Measurements from ENCODE around the gene MIEN1.

Gene MIEN1

DNA sequence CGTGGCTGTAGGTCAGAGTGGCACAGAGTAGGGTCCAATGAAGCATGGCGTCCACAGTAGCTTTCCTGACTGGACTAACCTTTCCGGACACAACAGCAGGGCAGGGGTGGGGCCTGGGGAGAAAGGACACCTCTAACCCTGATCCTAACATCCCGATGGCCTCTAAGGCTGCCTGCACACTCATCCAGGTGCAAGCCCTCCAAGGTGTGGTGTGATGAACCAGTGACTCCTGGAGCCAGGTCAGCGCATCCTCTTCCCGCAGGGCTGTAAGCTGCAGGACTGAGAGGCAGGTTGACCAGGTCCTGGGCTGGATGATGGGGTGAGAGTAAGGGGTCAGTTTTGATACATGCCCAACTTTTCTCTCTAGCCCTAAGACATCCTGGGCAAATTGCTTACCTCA lies 33.6 kb downstream of the MIEN1 start:
- DNase-seq = no peak

DNA sequence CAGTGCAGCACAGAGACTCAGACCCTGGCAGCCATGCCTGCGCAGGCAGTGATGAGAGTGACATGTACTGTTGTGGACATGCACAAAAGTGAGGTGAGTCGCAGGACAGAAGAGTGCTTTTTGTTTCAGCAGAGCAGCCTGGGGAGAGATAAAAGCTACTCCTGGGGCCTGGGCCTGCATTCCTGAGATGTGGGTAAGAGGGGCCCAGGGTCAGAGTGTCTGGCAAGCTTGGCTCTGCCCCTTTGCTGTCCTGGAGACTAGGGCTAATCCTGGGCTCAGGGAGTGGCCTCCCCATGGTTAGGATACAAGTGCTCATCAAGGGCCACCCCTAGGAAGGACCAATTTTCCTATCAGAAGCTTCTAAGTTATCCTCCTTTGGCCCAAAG lies 35.2 kb downstream of the MIEN1 start:
- no peak for DNase-seq

DNA sequence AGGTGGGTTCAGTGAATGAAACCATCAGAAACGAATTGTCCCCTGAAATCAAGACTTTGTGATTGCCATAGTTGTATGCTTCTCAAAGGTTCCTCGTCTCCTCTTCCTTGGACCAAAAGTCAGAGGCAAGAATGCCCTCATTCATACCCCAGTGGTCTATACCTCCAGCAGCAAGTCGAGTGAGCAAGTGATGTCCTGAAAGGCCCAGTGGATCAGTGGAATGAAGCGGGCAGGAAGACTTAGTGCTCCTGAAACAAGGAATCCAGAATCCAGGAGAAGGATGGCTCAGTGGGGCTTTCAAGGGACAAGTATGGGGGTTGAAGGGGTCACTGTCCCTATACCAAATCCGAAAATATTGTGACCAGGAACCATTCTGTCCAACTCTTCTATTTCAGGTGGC lies 35.7 kb downstream of the MIEN1 start:
- DNase-seq = no peak

DNA sequence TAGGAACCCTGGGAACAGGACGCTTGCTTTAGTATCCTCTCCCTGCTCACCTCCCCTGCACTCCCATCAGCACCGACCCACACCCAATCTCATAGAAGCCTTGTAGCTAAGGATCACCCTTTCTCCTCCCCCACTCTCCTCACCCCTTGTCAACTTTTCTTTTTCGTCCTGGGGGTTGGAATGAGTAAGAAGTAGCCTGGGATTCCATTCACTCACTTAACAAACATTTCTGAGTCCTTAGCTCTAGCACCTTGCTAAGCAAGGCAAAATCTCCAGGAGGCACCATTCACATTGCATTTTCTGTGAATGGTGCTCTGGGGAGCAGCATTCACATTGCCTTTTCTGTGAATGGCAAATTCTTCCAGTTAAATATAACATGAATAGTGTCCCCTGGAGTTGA lies 41.4 kb downstream of the MIEN1 start:
- no peak for DNase-seq

DNA sequence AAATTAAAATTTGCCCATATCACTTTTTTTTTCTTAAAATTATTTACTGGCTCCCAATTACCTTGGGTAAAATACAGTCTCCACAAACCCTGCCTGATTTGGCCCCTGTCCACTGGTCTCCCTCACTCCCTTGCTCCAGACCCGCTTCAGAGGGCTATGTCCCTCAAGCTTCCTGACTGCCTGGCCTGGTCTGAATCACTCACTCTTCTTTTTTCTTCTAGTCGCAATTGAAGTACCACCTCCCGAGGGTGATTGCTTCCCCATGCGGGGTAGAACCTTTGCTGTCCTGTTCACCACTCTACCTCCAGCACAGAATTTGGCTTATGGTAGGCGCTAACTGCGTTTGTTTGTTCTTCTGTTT lies 41.9 kb downstream of the MIEN1 start:
- no peak for DNase-seq

DNA sequence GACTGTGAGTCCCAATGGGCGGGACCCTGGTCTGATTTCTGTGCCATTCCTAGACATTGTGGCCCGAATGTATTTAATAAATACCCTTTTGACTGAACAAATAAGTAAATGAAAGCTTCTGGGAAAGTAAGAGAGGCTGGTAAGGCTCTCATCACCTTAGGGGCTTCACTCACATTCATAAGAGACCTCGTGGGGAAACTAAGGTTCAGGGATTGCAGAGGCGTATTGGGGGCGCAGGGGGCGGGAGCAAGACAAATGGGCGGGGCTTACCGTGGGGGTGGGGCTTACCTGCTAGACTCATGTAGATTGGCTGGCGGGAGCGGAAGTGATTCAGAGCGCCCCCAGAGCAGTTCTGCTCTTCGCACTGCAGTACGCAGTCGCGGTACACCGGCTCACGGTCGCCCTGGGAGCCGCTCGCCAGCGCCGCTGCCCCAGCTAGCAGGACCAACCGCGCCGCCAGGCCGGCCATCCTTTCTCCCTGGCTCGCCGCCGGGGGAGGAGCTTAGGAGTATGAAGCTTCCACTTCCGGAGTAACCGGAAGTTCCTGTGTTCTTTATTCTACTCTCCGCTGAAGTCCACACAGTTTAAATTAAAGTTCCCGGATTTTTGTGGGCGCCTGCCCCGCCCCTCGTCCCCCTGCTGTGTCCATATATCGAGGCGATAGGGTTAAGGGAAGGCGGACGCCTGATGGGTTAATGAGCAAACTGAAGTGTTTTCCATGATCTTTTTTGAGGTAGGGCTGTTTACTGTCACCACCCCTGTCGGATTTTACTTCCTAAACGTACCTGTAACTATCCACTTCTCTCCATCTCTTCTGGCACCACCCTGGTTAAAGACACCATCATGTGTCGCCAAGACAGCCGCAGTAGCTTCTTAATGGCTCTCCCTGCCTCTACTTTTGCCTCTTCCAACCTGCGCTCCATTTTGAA lies 42.5 kb downstream of the MIEN1 start, which contains the start of gene PGAP3:
Gene PGAP3 (minus strand): TSS at position 512 of the 929 bp plus-strand sequence. CDS start 43 bp downstream, at position 469.
- peak; percentile 53 to 74 for DNase-seq

DNA sequence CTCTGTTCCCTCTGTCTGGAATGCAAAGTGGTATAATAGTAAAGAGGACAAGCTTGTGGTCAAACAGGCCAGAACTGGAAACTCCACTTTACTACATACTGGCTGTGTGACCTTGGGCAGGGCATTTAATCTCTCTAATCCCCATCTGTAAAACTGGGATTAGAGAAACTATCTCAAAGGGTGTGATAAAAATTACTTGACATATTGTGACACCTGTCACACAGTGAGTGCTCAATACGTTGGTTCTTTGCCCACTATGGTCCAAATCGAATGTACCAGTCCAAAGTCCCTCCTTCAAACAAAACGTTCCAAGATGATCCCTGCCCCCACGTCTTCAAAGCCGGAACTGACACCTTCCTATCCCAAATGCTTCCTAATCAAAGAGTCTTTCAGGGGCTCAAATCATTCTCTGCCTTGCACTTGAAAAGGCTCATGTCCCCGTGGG lies 43.2 kb downstream of the MIEN1 start:
- DNase-seq = no peak

DNA sequence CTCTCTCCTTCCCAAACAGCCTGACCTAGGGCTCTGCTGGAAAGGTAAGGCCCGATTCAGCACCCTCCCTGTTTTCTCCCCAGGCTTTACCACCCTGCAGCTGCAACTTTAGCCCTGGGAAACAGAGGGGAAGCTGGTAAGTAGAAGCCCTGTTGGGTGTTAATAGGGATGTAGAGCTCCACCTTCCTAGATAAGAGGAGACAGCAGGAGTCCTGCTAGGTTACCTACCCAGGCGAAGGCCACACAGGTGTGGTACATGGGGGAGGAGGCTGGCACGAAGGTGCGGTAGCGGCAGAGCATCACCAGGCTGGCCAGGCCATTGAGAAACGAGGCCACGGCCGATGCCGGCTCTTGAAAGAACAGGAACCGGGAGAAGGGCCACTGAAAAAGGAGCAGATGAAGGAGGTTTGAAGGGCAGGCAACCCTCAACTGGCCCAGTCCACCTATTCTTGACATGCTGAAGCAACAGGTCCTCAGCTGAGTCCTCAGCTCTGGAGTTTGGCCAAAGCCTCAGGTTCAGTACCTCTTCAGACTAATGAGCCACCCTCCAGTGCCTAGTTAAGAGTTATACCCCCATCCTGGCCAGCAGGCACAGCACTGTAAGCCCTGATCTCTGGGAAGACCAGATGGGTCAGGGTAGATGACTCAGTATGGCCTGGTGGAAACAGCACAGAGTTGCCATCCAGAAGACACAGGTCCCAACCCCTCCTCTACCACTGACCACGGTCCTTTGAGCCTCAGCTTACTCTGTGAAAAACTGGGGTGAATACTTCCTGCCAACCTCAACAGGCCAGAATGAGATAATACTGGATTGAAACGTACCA lies 45.8 kb downstream of the MIEN1 start:
- no peak for DNase-seq

DNA sequence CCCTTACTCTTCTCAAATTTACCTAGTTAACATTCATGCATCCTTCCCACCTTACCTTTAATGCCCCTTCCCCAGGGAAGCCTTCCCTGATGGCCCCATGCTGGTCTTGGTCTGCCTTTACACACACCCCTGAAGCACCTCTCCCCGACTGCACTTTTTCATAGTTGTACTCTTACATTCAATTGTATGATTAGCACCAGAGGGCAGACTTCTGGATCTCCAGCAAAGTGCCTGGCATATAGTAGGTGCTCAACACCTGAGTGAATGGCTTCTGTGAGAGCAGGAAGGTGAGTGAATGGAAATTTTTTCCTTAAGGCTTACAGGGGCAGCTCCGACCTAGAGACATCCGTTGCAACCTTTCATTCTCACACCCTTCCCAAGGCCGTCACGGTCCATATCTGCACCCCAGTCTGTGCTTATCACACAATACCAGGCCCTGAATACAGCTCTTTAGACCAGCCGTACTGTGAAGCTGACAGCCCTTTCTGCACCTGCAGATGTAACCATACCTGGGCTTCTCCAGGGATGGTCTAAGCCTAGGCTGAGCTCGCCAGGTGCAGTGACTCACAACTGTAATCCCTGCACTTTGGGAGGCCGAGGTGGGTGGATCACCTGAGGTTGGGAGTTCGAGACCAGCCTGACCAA lies 46.9 kb downstream of the MIEN1 start:
- DNase-seq = no peak

DNA sequence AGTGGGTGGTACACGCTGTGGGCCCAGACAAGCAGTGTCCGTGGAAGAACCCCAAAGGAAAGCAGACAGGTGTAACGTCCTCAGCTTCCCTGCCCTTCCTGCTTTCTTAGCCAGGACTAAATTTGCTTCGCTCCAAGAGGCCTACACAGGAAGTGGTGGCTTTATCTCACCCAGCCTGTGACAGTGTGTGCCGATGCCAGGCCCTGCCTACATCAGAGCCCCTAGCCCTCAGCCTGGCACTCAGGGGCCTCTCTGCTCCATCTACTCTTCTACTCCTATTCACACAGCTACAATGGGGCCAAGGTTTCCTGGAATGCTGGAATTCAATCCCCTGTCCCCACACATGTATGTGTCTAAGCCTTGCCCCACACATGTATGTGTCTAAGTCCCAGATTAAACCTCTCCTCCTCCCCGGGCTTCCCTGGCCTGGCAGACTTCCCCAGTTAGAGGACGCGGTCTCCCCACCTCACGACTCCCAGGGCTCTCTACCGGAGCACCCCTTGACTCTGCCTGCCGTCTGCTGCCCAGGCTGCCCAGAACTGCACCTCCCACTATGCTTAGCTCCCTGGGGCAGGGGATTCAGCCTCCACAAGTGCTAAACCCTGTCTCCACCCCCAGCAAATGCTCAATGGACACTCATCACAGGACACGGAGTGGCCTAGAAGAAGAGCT lies 50.7 kb downstream of the MIEN1 start:
- no peak for DNase-seq

Data from bone marrow (tissue), 2 donors.